ENCODE data around the gene VAV1.

The VAV1 gene

DNA sequence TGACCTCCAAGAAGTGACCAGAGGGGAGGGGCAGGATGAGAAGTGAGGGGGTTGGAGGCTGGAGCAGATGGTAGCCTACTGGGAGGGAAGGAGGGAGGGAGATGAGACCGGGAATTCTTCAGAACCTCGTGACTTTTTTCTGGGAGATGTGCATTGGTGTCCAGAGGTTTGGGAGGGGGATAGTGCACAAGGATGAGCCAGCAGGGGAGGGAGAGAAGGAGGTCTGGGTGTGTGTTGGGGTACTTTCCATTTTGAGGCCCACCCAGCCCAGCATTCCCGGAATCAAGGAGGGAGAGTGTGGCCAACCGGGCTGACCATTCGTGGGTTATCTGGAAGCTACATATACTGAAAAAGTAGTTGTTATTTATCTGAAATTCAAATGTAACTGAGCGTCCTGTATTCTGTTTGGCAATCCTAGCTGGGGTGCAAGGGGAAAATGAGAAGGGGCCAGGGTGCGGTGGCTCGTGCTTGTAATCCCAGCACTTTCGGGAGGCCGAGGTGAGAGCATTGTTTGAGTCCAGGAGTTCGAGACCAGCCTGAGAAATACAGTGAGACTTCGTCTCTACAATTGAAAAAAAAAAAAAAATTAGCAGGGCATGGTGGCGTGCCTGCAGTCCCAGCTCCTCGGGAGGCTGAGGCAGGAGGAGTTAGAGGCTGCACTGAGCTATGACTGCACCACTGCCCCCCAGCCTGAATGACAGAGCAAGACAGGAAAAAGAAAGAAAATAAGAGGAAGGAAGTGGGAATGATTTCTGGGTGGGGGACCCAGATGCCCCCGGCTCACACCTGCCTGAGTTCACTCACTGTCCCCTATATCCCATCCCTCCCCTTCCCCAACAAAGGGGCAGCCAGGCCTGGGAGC, 47.6 kb upstream of the VAV1 start:
- Histone ChIP-seq H3K4me2 (ENCODE audit: low read length) (no peak overlapping the region), H3K9me2 (ENCODE audit: low read depth, low read length) (no peaks in the 10 kb centered on the region), H4K20me1 (ENCODE audit: insufficient read depth, low read length) (no peaks in the 10 kb centered on the region), H2AFZ (ENCODE audit: low read length) (no peak overlapping the region), H3K4me3 (ENCODE audit: low read depth, low read length, poor library complexity, severe bottlenecking) (no peak overlapping the region), H3K4me1 (ENCODE audit: insufficient read depth, low read length, severe bottlenecking) (peaks cover 37% of the 10 kb centered on the region), H3F3A (ENCODE audit: insufficient read depth, low read length) (no peaks in the 10 kb centered on the region), H3K27me3 (ENCODE audit: insufficient read depth, low read length) (no peaks in the 10 kb centered on the region; the same call in 1 of the 2 replicates), H3K27ac (ENCODE audit: low read depth, low read length, poor library complexity, severe bottlenecking) (no peak overlapping the region), H3K79me2 (ENCODE audit: insufficient read depth, low read length) (no peaks in the 10 kb centered on the region), H3K9ac (ENCODE audit: low read length) (no peak overlapping the region), H3K9me3 (ENCODE audit: low read length) (no peaks in the 10 kb centered on the region), H3K36me3 (ENCODE audit: insufficient read depth, low read length) (no peaks in the 10 kb centered on the region; the same call in 1 of the 2 replicates)
- no peak for TF ChIP-seq EZH2 (IDR thresholded peaks at IDR 0.05; ENCODE audit: borderline replicate concordance, low read length)
- TF ChIP-seq, protein P1, sequence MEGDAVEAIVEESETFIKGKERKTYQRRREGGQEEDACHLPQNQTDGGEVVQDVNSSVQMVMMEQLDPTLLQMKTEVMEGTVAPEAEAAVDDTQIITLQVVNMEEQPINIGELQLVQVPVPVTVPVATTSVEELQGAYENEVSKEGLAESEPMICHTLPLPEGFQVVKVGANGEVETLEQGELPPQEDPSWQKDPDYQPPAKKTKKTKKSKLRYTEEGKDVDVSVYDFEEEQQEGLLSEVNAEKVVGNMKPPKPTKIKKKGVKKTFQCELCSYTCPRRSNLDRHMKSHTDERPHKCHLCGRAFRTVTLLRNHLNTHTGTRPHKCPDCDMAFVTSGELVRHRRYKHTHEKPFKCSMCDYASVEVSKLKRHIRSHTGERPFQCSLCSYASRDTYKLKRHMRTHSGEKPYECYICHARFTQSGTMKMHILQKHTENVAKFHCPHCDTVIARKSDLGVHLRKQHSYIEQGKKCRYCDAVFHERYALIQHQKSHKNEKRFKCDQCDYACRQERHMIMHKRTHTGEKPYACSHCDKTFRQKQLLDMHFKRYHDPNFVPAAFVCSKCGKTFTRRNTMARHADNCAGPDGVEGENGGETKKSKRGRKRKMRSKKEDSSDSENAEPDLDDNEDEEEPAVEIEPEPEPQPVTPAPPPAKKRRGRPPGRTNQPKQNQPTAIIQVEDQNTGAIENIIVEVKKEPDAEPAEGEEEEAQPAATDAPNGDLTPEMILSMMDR (IDR thresholded peaks at IDR 0.05; ENCODE audit: low read length): no peak

DNA sequence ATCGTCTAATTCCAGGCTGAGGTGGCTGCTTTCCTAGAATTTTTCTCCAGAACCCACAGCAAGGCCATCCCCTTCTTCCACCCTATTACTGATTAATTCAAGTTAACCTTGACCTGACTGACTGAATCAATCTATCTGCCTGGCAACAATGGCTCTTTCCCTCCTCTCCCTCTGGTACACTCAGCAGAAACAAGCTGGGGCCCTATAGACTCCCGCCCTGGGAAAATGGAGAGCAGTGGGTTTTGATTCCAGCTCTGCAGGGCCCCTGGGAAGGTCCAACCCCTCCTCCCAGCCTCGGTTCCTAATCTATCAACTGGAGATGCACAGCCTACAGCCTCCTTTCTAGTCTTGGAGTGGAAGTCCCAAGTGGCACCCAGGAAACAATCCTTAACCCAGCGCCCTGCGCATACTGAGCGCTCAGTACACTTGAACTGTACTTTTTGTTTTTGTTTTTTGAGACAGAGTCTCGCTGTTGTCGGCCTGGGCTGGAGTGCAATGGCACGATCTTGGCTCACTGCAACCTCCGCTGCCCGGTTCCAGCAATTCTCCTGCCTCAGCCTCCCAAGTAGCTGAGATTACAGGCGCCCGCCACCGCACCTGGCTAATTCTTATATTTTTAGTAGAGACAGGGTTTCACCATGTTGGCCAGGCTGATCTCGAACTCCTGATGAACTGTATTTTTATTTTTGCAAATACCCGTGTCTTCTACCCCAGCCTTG, 46.8 kb upstream of the VAV1 start:
- Histone ChIP-seq H3K9ac (ENCODE audit: low read length) (no peak overlapping the region), H3K79me2 (ENCODE audit: insufficient read depth, low read length) (no peaks in the 10 kb centered on the region), H4K20me1 (ENCODE audit: insufficient read depth, low read length) (no peaks in the 10 kb centered on the region), H3K4me2 (ENCODE audit: low read length) (no peak overlapping the region), H3K4me1 (ENCODE audit: insufficient read depth, low read length, severe bottlenecking) (peaks cover 35% of the 10 kb centered on the region), H3K27me3 (ENCODE audit: insufficient read depth, low read length) (no peaks in the 10 kb centered on the region; the same call in 1 of the 2 replicates), H3K9me2 (ENCODE audit: low read depth, low read length) (no peaks in the 10 kb centered on the region), H3K27ac (ENCODE audit: low read depth, low read length, poor library complexity, severe bottlenecking) (no peak overlapping the region), H3K9me3 (ENCODE audit: low read length) (no peaks in the 10 kb centered on the region), H2AFZ (ENCODE audit: low read length) (no peak overlapping the region), H3K4me3 (ENCODE audit: low read depth, low read length, poor library complexity, severe bottlenecking) (no peak overlapping the region), H3F3A (ENCODE audit: insufficient read depth, low read length) (no peaks in the 10 kb centered on the region), H3K36me3 (ENCODE audit: insufficient read depth, low read length) (no peaks in the 10 kb centered on the region; the same call in 1 of the 2 replicates)
- TF ChIP-seq EZH2 (IDR thresholded peaks at IDR 0.05; ENCODE audit: borderline replicate concordance, low read length): no peak
- TF ChIP-seq, protein P1 (IDR thresholded peaks at IDR 0.05; ENCODE audit: low read length): no peak

DNA sequence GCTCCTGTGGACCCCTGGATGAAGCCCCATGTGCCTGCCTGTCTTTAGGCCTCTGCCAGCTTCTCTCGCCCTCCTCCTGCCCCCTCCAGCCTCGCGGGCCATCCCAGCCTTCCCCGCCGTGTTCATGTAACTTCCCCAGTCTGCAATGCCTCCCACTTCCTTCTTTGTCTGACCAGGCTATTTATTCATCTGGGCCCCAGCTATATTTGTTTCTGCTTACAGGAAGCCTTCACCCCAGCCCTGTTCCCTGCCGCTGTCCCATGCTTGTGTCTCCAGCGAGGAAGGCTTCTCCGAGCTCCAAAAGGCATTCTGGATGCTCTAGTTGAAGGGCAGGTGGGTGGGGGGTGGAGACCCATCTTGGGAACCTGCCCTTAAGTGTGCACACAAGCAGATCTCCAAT, 44.2 kb upstream of the VAV1 start:
- TF ChIP-seq, protein P1 (IDR thresholded peaks at IDR 0.05; ENCODE audit: low read length): no peak
- TF ChIP-seq EZH2 (IDR thresholded peaks at IDR 0.05; ENCODE audit: borderline replicate concordance, low read length): no peak
- Histone ChIP-seq H3K9me3 (ENCODE audit: low read length) (no peaks in the 10 kb centered on the region), H2AFZ (ENCODE audit: low read length) (no peak overlapping the region), H3K9me2 (ENCODE audit: low read depth, low read length) (no peaks in the 10 kb centered on the region), H3K27me3 (ENCODE audit: insufficient read depth, low read length) (no peaks in the 10 kb centered on the region; the same call in 1 of the 2 replicates), H3K36me3 (ENCODE audit: insufficient read depth, low read length) (no peaks in the 10 kb centered on the region; the same call in 1 of the 2 replicates), H3K27ac (ENCODE audit: low read depth, low read length, poor library complexity, severe bottlenecking) (no peak overlapping the region), H3K4me1 (ENCODE audit: insufficient read depth, low read length, severe bottlenecking) (peaks cover 15% of the 10 kb centered on the region), H4K20me1 (ENCODE audit: insufficient read depth, low read length) (no peaks in the 10 kb centered on the region), H3K4me3 (ENCODE audit: low read depth, low read length, poor library complexity, severe bottlenecking) (no peak overlapping the region), H3F3A (ENCODE audit: insufficient read depth, low read length) (no peaks in the 10 kb centered on the region), H3K79me2 (ENCODE audit: insufficient read depth, low read length) (no peaks in the 10 kb centered on the region), H3K9ac (ENCODE audit: low read length) (no peak overlapping the region), H3K4me2 (ENCODE audit: low read length) (no peak overlapping the region)
